Natural killer cell (primary cell): ENCODE data around the gene CDK5RAP1. TPM values are rescaled to one million over a fixed set of nuclear protein-coding genes. Genes with fewer than 3 reads are reported as not detected.

ENCODE experiments used
- ATAC-seq, 3 donors: fragments of 150-1000 bp in 2 of 3; fragments of 200-7000 bp in 1 of 3; cut with Tn5 transposase; 1 replicate in 1 of 3; 2 replicates in 2 of 3; pipeline ENCODE4 v1.10.0; 2021; ENCODE audit warnings: mild to moderate bottlenecking in 2 of 3, moderate library complexity in 2 of 3
- DNase-seq, 2 donors: peaks; one replicate each; pipeline versions ENCODE4 v3.0.0 to v3.0.0-alpha.2; 2013 to 2021; ENCODE audit warnings: mixed read lengths in 1 of 2
- H3K27ac ChIP-seq: one replicate; pipeline ENCODE4 v1.5.1; 2013; ENCODE audit warnings: mild to moderate bottlenecking, low read length
- H3K27me3 ChIP-seq: one replicate; pipeline ENCODE4 v1.6.1; 2013; ENCODE audit warnings: low read length; ENCODE audit not compliant: control insufficient read depth, insufficient read depth
- H3K36me3 ChIP-seq: one replicate; pipeline ENCODE4 v1.6.1; 2013; ENCODE audit warnings: low read length; ENCODE audit not compliant: control insufficient read depth, insufficient read depth
- H3K4me1 ChIP-seq: one replicate; pipeline ENCODE4 v1.6.1; 2013; ENCODE audit warnings: low read length; ENCODE audit not compliant: control insufficient read depth, insufficient read depth
- H3K4me3 ChIP-seq: one replicate; pipeline ENCODE4 v1.5.1; 2013; ENCODE audit warnings: low read length
- H3K9me3 ChIP-seq: one replicate; pipeline ENCODE4 v1.6.1; 2013; ENCODE audit warnings: low read length; ENCODE audit not compliant: control insufficient read depth, insufficient read depth
- H3K27ac Mint-ChIP-seq, 2 donors: one replicate each; pipeline ENCODE4 v1.8.0; 2022; ENCODE audit warnings: mild to moderate bottlenecking in 2 of 2, mixed read lengths in 2 of 2, moderate library complexity in 1 of 2
- H3K27me3 Mint-ChIP-seq, 2 donors: one replicate each; pipeline ENCODE4 v1.8.0; 2022; ENCODE audit warnings: low read depth in 2 of 2, mixed read lengths in 2 of 2
- H3K36me3 Mint-ChIP-seq: one replicate; pipeline ENCODE4 v1.8.0; 2022; ENCODE audit warnings: mixed read lengths
- H3K4me1 Mint-ChIP-seq, 2 donors: one replicate each; pipeline ENCODE4 v1.8.0; 2022; ENCODE audit warnings: mixed read lengths in 2 of 2
- H3K4me3 Mint-ChIP-seq: one replicate; pipeline ENCODE4 v1.8.0; 2022; ENCODE audit warnings: mild to moderate bottlenecking, moderate library complexity, mixed read lengths
- H3K9me3 Mint-ChIP-seq, 2 donors: one replicate each; pipeline ENCODE4 v1.8.0; 2022; ENCODE audit warnings: mixed read lengths in 2 of 2
- CTCF ChIP-seq: fragments of 200-600 bp; IDR thresholded peaks from one replicate; pipeline ENCODE4 v1.8.0; 2022; ENCODE audit warnings: antibody characterized with exemption
- WGBS: methylation state at CpG from one replicate; pipeline ENCODE4 v1.1.7; 2013; ENCODE audit warnings: missing lambda C conversion rate; ENCODE audit not compliant: insufficient coverage; 5-methylcytosine and 5-hydroxymethylcytosine counted together
- intact Hi-C: fragments of 100-400 bp; cut with micrococcal nuclease; formaldehyde crosslinking; loops from one replicate; pipeline ENCODE4 v1.14.2; 2022
- total RNA-seq, 4 donors: library from RNA; stranded (reverse); fragments of 120-200 nt in 1 of 4; gene quantifications; one replicate each; pipeline versions ENCODE4 v1.2.3 to v1.2.4, GENCODE V29; 2013 to 2022

Gene CDK5RAP1
- total RNA-seq, 3 donors from 2014 or later (not counting 1 experiment from before 2014, with no cell fraction given): 59.7 to 71.5 (median 62.6) TPM

- peaks cover 38% of the 10 kb centered on the region for H3K36me3 Mint-ChIP-seq
Observed at GRCh38 chr20:33362898-33363297, 38.4 kb downstream of the CDK5RAP1 start.

DNA sequence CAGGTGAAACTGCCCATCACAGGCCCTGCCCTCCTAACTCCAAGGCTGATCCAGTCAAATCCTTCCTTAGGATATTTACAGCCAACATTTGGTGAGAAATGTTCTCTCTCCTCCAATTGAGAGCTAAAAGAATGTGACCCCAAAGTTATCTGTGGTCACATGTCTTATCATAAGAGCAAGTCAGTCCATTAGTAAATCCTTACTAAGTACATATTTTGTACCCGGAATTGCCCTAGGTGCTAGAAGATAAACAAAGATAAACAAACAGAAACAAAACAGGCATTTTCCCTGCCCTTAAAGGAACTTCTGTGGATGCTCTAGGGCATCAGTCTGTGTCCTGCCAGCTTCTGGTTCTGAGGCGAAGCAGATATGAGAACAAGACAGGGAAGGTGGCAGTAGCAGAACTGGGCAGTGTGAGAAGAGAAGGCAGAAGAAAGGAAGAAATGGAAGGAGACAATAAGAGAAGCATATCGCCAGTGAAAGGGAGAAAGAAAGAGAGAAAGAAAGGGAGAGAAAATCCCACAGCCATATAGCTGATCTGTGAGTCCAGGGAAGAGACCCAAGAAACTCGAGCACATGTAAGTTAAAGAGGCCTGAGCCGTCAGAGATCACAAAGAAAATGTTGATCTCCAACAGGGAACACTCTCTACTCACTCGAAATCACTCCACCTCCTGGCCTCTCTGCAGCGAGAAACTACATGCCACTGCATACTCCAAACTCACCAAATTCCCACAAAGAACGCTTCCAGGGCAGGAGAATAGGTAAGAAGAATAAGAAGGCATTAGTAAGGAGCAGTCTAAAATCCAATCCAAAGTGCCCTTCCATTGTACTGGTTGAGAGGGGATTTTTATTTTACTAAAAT lies 41.7 kb downstream of the CDK5RAP1 start:
- Mint-ChIP-seq H3K27ac (no peak overlapping the region), H3K4me1 (no peaks in the 10 kb centered on the region)

More at GRCh38 chr20:33362898-33363297, 38.4 kb downstream of the CDK5RAP1 start:
- Histone ChIP-seq H3K9me3 (no peaks in the 10 kb centered on the region), H3K27ac (no peak overlapping the region), H3K4me3 (no peak overlapping the region), H3K36me3 (peaks cover 68% of the 10 kb centered on the region), H3K27me3 (no peaks in the 10 kb centered on the region), H3K4me1 (no peaks in the 10 kb centered on the region)
- Mint-ChIP-seq H3K27me3 (no peaks in the 10 kb centered on the region), H3K27ac (no peak overlapping the region), H3K9me3 (no peaks in the 10 kb centered on the region), H3K4me1 (no peaks in the 10 kb centered on the region), H3K4me3 (no peak overlapping the region)
- ATAC-seq (no peak), DNase-seq (no peak)
- WGBS: 100% methylated on average over 1 of the region's 1 CpG
- TF ChIP-seq CTCF: no peak
- intact Hi-C loops: no loop called here

DNA sequence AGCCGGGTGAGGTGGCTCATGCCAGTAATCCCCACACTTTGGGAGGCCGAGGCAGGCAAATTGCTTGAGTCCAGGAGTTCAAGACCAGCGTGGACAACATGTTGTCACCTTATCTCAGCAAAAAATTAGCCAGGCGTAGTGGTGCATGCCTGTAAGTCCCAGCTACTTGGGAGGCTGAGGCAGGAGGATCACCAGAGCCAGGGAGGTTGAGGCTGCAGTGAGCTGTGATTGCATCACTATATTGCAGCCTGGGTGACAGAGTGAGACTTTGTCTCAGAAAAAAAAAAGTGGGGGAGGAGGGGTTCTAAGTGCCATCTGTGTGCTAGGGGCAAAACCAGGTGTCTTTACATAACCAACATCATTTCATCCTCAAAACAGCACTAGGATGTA lies 48.3 kb downstream of the CDK5RAP1 start:
- Mint-ChIP-seq H3K4me1 (peaks cover 9% of the 10 kb centered on the region in 2 donors), H3K27me3 (no peaks in the 10 kb centered on the region), H3K36me3 (no peaks in the 10 kb centered on the region), H3K27ac (no peak overlapping the region), H3K9me3 (no peaks in the 10 kb centered on the region), H3K4me3 (no peak overlapping the region)
- 96% methylated on average over 4 of the region's 4 CpGs for WGBS
- no peak overlapping the region for H3K27ac ChIP-seq
- no peaks in the 10 kb centered on the region for H3K27me3 ChIP-seq
- no peak for DNase-seq
- TF ChIP-seq CTCF: no peak
- H3K9me3 ChIP-seq: no peaks in the 10 kb centered on the region
- no peak for ATAC-seq
- H3K4me1 ChIP-seq: peaks cover 14% of the 10 kb centered on the region
- intact Hi-C loops: no loop called here
- peaks cover 14% of the 10 kb centered on the region for H3K36me3 ChIP-seq
- no peak overlapping the region for H3K4me3 ChIP-seq

More for the DNA sequence above, 41.7 kb downstream of the CDK5RAP1 start:
- Histone ChIP-seq H3K4me1 (no peaks in the 10 kb centered on the region), H3K27me3 (no peaks in the 10 kb centered on the region), H3K4me3 (no peak overlapping the region), H3K27ac (no peak overlapping the region), H3K9me3 (no peaks in the 10 kb centered on the region), H3K36me3 (peaks cover 46% of the 10 kb centered on the region)
- 96% methylated on average over 6 of the region's 8 CpGs for WGBS
- no peak overlapping the region for H3K4me3 Mint-ChIP-seq
- peaks cover 38% of the 10 kb centered on the region for H3K36me3 Mint-ChIP-seq
- H3K27me3 Mint-ChIP-seq: no peaks in the 10 kb centered on the region
- TF ChIP-seq CTCF: no peak
- H3K9me3 Mint-ChIP-seq: no peaks in the 10 kb centered on the region
- ATAC-seq: no peak
- DNase-seq: no peak
- intact Hi-C loops: no loop called here
